ENCODE measurements around the gene FAM222A.
A peak's percentile ranks its signal among the peaks of the same experiment; 100 is the strongest.

FAM222A gene

DNA sequence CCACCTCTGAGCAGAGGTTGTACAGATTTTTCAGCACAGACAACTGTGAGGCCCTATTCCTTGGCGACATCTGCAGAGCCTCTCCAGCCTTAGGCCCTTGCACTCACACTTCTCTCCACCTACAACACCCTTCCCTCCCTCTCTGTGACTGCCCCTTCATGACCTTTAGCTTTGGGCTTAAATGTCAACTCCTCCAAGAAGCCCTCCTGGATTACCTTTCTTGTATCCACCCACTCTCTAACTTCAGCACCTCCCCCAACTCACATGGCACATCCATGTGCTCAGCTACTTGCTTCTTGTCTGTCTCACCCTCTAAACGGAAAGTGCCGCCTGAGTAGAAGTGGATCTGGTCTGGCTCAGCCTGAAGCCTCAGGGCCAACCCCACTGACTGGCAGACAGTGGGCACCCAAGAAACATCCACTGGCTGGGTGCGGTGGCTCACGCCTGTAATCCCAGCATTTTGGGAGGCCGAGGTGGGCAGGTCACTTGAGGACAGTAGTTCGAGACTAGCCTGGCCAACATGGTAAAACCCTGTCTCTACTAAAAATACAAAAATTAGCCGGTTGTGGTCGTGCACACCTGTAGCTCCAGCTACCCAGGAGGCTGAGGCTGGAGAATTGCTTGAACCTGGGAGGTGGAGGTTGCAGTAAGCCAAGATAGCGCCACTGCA, 97.5 kb downstream of the FAM222A start:
- no peak for DNase-seq

GRCh38 chr12:109811624-109811995, 98.0 kb downstream of the FAM222A start:
- DNase-seq = no peak

DNA sequence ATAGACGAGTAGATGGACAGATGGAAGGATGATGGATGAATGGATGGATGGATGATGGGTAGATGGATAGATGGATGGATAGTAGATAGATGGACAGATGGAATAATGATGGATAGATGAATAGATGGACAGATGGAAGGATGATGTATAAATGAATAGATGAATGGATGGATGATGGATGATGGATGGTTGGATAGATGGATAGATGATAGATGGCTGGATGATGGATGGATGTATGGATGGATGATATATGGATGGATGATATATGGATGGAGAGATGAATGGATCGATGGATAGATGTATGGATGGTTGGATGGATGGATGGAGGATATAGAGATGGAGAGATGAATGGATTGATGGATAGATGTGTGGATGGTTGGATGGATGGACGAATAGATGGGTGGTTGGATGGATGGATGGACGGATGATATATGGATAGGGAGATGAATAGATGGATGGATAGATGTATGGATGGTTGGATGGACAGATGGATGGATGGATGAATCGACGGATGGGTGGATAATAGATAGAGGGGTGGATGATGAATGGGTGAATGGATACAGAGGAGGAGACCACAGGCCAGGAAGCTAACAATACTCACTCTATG, 100.3 kb downstream of the FAM222A start:
- DNase-seq = no peak

GRCh38 chr12:109814600-109815150, 101.0 kb downstream of the FAM222A start:
- DNase-seq = no peak

DNA sequence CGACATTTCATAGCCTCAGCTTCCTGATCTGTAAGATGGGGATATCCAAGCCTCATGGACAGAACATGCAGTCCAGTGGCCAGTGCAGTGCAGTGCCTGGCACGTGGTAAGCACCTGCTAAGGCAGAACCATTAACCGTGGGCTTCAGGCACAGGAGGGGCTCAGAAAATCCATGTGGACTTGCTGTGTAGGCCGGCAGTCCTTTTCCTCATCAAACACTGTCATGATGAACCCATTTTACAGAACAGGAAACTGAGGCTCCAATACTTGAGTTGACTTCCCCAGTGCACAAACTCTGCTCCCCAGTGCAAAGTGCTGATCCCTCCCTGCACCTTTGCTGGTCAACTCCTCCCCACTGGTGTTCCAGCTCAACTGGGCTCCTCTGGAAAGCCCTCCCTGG, 101.6 kb downstream of the FAM222A start:
- DNase-seq = no peak

- no peak for DNase-seq
These were observed 102.4 kb downstream of the FAM222A start for GRCh38 chr12:109815757-109816617.

GRCh38 chr12:109816870-109817269, 103.2 kb downstream of the FAM222A start:
- DNase-seq = no peak

GRCh38 chr12:109817627-109818231, 104.1 kb downstream of the FAM222A start:
- DNase-seq = no peak

DNA sequence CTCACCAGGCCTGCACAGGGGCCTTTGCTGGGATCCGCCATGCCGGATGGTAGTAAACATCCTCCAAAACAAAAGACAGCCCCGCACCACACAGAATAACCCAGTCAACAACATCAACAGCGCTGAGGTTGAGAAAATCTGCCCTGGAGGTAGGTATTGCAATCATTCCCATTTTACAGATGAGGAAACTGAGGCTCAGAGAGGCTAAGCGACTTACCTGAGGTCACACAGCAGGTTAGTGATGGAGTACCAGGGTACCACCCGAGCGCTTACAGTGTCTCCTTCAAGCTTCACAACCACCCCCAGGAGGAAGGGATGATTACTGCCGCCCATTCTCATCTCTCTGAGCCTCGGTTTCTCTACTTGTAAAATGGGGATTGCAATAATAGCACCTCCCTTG, 104.6 kb downstream of the FAM222A start:
- DNase-seq = no peak

DNA sequence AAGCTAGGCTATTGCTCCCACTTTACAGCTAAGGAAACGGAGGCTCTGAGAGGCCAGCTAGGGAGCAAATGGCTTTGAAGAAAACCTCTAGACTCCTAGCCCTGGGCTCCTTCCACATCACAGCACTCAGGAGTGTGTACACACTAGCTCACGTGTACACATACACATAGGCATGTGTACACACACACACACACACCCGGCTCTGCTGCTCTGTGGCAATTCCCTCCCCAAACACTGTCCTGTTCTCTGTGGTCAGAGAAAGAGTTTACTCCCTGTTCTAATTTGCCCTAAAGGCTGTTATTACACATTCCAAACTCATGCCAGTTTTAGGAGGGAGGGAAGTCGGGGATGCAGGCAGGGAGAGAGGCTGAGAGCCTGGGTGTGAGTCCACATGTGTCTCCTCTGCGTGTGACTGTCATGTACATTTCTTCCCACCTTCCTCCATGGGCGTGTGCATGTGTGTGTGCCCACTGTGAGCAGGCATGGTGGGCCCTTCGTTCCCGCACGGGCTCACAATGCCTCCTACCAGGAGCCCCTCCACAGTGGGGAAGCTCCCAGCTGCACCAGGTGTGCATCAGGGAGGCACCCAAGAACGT, 105.4 kb downstream of the FAM222A start:
- DNase-seq = peak; percentile 40

Measured in amniotic stem cell (primary cell).